GM18508 (cell line): ENCODE data around the gene POMGNT2.
"Not testable (repeated sequence)": the region's sequence is repeated elsewhere in the genome, so short reads cannot be mapped to it uniquely, and the experiment has no call there.

Experiments used
- ATAC-seq: cut with Tn5 transposase; IDR thresholded peaks from one replicate; pipeline ENCODE4 v1.9.1; 2021; ENCODE audit warnings: moderate number of reproducible peaks; ENCODE audit not compliant: insufficient read depth, unreplicated experiment

Gene POMGNT2

DNA sequence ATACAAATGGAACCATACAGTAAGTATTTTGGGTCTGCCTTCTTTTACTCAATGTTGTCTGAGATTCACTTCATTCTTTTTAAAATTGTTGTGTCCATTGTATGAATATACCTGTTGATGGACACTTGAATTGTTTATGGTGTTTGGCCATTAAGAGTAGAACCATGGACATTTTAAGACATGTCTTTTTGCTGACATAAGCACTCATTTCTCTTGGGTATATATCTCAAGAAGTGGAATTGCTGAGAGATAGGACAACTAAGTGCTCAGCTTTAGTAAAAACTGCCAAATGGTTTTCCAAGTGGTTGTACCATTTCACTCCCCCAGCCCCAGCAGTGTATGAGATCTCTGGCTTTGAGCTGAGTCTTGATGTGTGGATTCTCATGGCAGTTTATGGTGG lies 28.2 kb downstream of the POMGNT2 start:
- no peak for ATAC-seq

DNA sequence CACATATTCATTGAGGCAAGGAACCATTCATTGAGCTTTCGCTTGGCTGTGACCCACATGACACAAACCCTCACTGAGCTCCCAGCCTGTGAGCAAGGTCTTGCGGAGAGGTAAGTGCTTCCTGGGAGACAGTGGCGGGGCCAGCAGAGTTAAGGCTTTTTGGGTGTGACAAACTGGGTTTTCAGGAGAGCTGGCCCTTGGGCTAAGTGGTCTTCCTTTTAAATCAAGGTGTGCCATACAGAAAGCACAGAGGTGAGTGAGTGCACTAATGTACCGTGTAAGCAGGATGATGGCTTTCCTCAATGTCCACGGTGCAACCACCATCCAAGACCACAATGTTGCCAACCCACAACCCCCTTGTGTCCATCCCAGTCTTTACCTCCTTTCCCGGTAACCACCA lies 28.6 kb downstream of the POMGNT2 start:
- no peak for ATAC-seq

DNA sequence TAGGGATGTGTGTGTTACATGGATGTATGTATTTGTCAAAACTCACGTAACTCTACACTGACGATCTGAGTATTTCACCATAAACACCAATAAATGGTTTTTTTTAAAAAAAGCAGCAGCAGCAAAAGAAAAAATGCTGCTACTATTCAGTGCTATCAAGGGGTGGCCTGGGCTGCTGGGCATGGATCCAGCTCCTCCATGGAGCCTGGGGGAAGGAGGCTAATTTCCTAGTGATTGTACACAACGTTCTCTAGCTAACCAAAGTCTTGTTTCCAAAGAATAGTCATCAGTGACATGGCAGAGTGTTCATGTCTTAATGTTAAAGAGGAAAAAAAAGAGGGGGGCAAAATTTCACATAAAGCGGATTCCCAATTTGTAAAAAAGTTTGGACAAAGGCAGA lies 29.0 kb downstream of the POMGNT2 start:
- ATAC-seq: no peak

DNA sequence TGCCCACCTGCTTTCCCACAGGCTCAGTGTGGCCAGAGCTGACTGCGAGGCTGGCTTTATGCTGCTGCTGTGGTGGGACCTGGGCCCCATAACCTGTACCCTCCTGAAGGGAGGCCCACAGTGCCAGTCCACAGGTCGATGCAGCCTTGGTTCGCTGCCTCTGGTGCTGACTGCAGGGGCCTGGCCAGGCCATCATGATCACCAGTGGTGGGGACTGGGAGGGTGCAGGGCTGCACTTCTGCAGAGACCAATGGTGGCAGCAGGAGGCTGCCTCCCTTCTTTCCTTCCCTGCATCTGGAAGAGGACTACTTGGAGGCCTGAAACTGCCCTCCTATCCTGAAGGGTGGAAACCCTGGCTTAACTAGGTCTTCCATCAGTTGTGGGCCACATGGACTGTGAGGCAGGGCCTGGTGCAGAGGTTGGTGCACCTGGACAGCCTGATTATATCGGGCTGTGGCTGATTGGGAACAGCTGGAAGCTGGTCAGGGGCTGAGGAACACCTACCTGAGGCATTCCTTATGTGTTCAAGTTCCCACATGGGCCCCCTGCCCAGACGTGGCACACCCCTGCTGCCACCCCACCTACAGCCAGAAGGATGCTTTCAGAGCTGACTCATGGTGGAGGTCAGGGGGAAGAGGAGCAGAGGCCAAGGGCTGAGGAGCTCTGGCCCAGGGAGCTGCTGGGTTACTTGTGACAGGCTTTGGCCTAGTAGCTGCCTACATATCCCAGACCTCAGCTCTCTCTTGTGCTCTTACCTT lies 29.8 kb downstream of the POMGNT2 start:
- no peak for ATAC-seq

DNA sequence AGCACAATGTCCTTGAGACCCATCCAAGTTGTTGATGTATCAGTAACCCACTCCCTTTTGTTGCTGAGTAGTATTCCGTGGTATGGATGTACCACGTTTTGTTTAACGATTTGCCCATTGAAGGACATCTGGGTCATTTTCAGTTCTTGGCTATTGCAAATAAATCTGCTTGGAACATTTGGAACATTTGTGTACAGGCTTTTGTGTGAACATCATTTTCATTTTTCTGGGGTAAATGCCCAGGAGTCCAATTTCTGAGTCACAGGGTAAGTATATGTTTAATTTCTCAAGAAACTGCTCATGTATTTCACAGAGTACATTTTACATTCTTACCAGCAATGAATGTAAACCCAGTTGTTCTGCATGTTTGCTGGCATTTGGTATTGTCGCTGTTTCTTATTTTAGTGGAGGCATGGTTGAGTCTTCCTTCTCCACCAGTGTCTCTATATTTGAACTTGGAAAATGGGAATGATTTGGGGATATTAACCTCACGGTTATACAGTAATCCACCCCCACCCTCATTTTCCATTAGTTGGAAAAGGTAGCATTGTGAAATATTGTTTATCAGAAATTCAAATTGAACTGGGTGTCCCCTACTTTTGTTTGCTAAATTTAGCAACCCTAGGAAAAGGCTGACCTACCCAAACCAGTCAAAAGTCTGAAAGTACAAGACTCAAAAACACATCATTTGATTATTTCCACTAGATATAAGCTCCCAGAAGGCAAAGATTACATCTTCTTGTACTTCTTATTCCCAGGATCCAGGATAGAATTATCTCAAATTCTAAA lies 30.8 kb downstream of the POMGNT2 start:
- no peak for ATAC-seq

DNA sequence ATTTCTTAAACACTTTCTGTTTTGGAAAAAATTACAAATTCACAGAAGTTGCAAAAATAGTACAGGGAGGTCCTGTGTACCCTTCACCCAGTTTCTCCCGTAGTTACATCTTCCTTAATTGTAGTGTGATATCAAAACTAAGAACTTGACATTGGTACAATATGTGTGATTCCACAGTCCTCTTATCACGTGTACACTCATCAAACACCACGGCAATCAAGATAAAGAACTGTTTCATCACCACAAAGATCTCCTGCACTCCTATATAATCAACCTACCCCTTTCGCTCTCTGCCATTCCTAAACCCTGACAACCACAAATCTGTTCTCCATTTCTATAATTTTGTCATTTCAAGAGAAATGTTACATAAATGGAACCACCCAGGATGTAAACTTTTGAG lies 31.4 kb downstream of the POMGNT2 start:
- no peak for ATAC-seq

DNA sequence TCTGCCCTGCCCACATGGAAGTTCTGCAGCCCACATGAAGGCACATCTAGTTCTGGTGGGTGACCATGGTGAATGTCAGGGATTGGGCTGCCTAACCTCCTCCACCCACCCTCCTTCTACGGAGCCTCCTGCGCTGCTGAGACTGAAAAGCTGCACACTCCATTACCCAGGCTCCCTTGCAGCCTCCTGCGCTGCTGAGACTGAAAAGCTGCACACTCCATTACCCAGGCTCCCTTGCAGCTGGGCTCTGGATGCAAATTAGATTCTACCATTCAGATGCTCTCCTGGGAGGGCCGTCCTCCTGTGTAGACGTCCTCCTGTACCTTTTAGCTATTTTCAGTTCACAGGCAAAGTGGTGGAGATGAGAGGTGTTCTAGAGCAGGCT lies 32.1 kb downstream of the POMGNT2 start:
- no peak for ATAC-seq

DNA sequence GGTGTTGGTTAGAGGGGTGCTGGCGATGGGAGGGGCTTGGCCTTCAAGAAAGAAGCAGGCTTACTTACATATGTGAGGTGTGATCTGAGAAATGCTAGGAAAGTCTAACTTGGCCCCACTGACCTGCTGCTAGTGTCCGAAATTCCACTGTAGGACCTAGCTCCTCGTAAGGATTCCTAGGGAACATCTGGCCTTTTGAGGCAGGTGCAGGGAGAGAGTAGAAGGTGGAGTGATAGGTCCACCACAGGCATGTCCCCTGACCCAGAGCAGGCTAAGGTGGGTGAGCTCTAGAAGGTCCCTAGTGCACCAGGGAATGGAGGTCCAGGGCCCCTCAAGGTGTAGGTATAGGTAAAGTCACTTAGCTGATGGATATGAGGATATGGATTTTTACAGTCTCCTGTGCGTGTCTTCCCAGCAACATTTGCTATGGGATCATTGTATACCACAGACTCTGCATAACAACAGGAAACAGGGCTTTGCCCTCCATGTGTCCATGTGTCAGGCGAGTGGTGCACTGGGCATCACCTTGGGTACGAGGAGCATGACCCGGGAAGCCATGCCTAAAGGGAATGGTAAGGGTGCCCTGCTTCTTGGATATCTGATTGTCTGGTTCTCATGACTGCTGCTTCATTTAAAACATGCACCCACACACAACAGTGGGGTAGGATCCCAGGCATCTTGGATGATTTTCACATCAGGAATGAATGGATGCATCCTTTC lies 32.6 kb downstream of the POMGNT2 start:
- no peak for ATAC-seq

DNA sequence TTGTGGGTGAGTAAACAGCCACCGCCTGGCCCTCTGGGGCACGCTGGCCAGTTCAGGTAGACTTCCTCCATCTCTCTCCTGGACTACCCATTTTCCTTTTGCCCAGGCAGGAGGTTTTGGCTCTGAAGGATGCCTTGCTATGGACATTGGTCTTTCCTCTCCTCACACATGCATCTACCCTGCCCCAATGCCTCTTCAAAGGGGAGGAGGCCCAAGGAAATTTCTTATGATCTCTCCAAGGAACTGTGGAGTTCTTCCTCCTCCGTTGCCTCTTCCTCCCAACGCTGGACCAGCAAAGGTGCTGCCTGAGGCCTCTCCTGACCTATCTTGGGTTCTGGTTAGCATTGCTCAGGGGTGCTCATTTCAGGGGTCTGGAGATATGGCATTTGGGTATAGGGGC lies 33.5 kb downstream of the POMGNT2 start:
- ATAC-seq: no peak

DNA sequence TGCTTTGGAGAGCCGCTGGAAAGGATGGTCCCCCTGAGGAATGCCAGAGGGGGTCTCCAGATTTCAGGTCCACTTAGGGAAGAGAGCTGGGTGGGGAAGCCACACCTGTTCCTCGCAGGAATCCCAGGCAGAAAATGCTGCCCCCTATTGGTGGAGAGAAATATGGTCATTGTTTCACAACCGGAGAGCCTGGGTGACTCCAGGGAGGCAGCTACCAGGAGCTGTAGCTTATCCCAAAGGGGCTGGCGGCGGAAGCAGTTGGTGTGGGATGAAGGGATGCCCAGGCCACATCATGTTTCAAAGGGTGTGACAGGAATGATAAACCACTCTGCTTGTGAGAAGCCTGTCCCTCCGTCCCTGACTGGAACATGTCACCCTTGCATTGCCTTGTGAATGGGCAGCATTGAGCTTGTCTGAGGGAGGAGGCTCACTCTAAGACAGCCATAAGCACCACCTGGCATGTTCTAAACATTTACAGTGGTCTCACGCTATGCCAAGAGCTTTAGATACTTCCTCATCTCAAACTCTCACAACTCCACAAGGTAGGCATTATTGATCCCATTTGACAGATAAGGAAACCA lies 34.5 kb downstream of the POMGNT2 start:
- ATAC-seq: no peak

DNA sequence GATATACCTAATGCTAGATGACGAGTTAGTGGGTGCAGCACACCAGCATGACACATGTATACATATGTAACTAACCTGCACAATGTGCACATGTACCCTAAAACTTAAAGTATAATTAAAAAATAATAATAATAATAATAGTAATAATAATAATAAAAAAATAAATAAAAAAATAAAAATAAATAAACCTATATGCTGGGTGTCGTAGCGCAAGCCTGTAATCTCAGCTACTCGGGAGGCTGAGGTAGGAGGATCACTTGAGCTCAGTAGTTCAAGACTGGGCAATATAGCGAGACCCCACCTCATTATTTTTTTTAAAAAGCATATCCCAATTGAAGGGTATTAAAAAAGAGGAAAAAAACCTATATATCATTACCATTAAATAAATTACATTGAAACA lies 35.2 kb downstream of the POMGNT2 start:
- not testable (repeated sequence) for ATAC-seq

DNA sequence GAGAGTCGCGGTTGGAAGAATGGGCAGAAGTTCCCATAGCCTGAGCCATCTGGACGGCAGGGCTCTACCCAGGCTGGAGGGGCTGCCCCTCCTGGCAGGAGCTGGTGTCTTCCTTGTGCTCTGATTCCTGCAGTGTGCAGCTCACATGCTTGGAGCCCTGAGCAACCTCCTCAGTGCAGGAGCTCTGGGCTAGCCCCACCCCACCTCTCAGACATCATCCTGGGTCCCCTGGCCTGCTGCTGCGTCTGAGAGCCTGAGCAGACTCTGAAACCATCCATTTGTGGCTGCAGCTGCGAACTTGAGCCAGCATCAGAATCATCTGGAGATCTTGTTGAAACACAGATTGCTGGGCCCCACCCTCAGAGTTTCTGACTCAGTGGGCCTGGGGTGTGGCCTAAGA lies 42.8 kb downstream of the POMGNT2 start:
- no peak for ATAC-seq

DNA sequence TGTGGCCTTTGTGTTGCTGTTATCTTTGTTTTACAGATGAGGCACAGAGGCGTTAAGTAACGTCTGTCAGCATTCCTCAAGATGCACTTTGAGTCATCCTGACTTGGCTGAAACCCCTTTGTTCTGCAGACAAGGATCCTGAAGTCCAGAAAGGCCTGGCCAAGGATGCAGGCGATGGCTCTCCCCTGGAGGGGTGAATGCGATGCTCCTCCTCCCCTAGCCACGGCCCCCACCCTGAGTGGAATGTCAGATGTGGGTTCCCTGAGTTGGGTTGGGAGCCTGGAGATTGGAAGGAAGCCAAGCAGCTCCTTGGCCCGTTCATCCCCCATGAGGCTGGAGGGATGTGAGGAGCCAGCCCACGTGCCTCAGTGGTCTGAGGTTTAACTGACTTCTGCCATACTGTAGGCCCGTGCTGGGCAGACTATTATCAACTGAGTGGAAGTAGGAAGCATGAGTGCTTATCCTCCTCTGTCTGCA lies 43.3 kb downstream of the POMGNT2 start:
- no peak for ATAC-seq

DNA sequence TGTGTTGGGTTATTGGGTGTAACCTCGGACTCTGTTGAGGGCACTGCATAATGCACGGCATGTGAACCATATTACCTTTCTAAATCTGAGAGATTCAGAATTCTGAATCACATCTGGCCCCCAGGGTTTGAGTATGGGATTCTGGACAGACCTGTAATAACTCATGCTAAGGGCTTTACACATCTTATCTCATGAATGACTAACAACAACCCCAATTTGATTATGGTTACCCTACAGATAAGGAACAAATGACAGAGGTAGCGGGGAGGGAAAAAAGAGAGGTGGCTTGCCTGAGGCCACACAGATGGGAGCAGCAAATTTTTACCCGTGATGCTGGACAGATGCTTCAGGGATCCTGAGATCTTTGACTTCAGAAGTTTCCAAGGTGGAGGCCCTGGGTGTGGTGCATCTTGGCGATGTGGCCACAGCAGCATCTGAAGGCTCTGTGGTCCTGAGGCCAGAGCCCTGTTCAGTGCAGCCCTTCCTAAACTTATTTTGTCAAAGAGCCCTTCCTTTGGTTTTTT lies 43.8 kb downstream of the POMGNT2 start:
- no peak for ATAC-seq

DNA sequence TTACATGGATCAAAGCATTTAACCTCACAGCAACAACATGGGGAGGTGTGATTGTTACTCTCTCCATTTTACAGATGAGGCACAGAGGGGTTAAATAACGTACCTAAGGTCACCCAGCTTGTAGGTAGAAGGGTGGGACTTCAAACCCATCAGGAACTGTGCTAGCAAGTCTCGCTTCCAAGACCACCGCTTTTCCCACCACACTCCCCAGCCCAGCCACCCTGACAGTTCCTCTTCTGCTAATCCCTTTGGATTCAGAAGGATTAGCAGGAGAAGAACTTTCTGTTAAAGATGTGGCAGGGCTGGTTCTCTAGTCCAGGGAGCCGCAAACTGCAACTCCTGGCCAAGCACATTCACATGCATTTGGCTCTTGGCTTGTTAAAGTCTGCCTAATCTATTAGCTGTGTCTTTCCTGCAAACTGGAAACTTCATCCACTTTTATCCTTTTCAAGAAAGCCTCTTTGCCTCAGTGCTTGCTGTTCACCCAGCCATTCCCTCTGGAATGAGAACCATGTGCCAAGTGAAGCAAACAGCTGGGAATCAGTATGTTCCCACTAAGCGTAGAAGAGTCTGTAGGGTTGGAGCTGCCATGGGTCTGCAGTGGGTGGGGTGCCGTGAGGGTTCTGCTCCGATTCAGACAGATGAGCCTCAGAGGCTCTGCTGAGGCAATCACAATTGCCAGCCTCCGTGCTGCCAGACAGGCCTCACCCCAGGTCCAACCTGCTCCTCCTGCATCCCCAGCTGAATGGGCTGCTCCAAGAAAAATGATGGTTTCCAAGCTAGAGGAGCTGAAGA lies 44.6 kb downstream of the POMGNT2 start:
- ATAC-seq: no peak

DNA sequence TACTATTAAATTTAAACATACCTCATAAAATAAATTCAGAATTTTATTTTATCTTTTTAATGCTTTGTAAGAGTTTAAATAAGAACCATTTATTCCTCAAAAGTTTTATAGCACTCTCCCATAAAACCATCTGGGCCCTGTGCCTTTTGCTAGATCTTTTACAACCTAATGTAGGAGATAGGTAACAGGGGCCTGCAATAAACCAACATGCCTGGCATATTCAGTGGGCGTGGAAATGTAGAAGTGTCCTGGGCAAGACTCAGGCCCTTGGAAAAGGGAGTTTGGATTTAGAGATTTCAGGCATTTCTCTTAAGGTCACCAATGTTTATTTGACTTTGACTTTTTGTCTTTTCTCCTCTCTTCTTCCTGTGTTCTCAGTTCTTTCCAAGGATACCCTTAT lies 46.4 kb downstream of the POMGNT2 start:
- ATAC-seq: no peak

DNA sequence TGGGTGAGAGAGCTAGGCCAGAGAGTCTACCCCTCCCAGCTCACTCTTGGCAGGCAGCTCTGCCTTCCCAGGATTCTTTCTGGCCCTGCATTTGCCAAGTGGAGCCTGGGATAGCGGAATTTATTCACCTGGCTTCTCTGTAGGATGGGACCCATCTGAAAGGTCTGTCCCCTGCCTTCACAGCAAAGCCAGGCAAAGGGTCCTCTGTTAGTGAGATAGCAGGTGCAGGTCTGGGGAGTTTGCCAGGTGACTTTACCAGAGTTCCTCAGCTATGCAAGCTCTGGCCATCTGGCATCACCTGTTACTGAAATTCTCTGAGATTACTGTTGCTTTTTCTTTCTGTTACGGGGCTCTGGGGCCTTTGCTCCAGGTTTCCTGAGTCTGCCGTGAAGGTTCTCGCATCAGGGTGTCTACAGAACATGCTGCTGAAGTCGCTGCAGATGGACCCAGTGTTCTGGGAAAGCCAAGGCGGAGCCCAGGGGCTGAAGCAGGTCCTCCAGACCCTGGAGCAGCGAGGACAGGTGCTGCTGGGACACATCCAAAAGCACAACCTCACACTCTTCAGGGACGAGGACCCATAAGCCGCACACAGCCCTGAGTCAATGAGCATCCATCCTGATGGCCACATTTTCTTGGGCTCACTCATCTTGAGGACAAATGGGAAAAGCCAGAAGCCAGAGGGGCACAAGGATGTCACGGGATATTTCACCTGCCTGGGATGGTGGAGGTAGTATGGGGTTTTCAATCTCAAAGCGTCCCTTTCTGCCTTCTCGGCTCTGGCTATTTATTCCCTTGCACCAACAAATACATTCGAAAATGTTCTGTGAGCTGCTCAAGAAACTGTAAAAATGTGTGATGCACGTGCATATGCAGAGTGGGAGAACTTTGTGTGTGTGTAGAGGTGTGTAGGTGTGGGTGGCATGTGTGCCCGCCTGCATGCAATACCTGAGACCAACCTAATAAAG lies 49.8 kb downstream of the POMGNT2 start:
- no peak for ATAC-seq

DNA sequence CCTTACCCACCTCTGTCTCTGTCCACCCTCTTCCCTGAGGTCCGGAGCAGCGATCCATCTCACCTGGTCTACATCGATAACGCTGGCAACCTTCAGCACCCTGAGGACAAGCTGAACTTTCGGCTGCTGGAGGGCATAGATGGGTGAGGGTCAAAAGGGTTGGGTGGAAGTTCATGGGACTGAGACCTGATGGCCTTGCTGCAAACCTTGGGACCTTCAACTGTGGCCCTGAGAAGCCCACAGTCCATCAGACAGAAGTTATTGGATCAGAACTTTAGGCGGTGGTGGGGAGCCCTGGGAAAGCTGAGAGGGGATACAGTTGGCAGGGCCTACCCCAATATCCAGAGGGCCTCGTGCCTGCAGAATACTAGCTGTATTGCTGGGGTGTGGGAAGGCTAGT lies 50.5 kb downstream of the POMGNT2 start:
- no peak for ATAC-seq

DNA sequence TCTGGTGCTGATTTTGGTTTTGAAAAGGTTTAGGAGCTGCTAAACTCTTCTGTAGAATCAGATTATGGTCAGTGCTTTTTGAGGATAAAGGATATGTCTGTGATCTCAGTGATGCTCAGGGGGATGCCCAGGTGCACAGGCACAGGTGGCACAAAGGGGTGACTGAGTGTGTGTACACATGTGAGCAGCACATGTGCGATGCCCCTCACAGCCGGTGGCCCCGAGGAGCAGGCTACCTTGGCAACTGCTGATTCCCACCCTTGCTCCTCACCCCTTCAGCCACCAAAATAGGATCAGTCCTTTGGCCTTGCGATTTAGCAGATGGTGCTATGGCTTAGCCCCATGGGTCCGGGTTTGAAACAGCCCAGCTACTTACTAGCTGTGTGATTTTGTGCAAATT lies 51.1 kb downstream of the POMGNT2 start:
- no peak for ATAC-seq
